ENCODE measurements around the gene SLC23A2.
"Not testable (repeated sequence)": the region's sequence is repeated elsewhere in the genome, so short reads cannot be mapped to it uniquely, and the experiment has no call there.

The SLC23A2 gene

GRCh38 chr20:5024982-5025381 is 23.7 kb upstream of the SLC23A2 start:
- DNase-seq (ENCODE audit: insufficient read length, low spot score): no peak
- no peak for TF ChIP-seq CTCF (IDR thresholded peaks at IDR 0.05; ENCODE audit: insufficient read depth, missing control alignments)
- FAIRE-seq: no peak

GRCh38 chr20:5024103-5024502 is 22.8 kb upstream of the SLC23A2 start:
- TF ChIP-seq CTCF (IDR thresholded peaks at IDR 0.05; ENCODE audit: insufficient read depth, missing control alignments): no peak
- no peak for DNase-seq (ENCODE audit: insufficient read length, low spot score)
- no peak for FAIRE-seq

GRCh38 chr20:5023171-5023570 is 21.9 kb upstream of the SLC23A2 start:
- not testable (repeated sequence) for FAIRE-seq

GRCh38 chr20:5020760-5021159 is 19.4 kb upstream of the SLC23A2 start:
- TF ChIP-seq CTCF (IDR thresholded peaks at IDR 0.05; ENCODE audit: insufficient read depth, missing control alignments): no peak
- FAIRE-seq: no peak
- no peak for DNase-seq (ENCODE audit: insufficient read length, low spot score)

More at GRCh38 chr20:5023171-5023570, 21.9 kb upstream of the SLC23A2 start:
- DNase-seq (ENCODE audit: insufficient read length, low spot score): not testable (repeated sequence)

- TF ChIP-seq CTCF (IDR thresholded peaks at IDR 0.05; ENCODE audit: insufficient read depth, missing control alignments): no peak
- DNase-seq (ENCODE audit: insufficient read length, low spot score) (no peak), FAIRE-seq (no peak)
These were observed 12.6 kb upstream of the SLC23A2 start for GRCh38 chr20:5013682-5014447.

- FAIRE-seq (no peak), DNase-seq (ENCODE audit: insufficient read length, low spot score) (no peak)
- TF ChIP-seq CTCF (IDR thresholded peaks at IDR 0.05; ENCODE audit: insufficient read depth, missing control alignments): no peak
These were observed 7.4 kb upstream of the SLC23A2 start for GRCh38 chr20:5008759-5009158.

GRCh38 chr20:5005326-5005725 is 4.0 kb upstream of the SLC23A2 start:
- TF ChIP-seq CTCF (IDR thresholded peaks at IDR 0.05; ENCODE audit: insufficient read depth, missing control alignments): no peak

GRCh38 chr20:5004825-5005224 is 3.5 kb upstream of the SLC23A2 start:
- not testable (repeated sequence) for FAIRE-seq; DNase-seq (ENCODE audit: insufficient read length, low spot score)

More at GRCh38 chr20:5005326-5005725, 4.0 kb upstream of the SLC23A2 start:
- DNase-seq (ENCODE audit: insufficient read length, low spot score): no peak
- FAIRE-seq: no peak
